Mononuclear cell (primary cell): ENCODE results near the gene OR2T10. TPM values are rescaled to one million over a fixed set of nuclear protein-coding genes. Genes with fewer than 3 reads are reported as not detected.
"Not testable (repeated sequence)": the region's sequence is repeated elsewhere in the genome, so short reads cannot be mapped to it uniquely, and the experiment has no call there.

Experiments used
- H3K27me3 ChIP-seq: 2 replicates; pipeline ENCODE4 v1.6.0; 2011; ENCODE audit warnings: low read length, control low read depth; ENCODE audit not compliant: insufficient read depth
- H3K4me1 ChIP-seq: 2 replicates; pipeline ENCODE4 v1.5.1; 2011; ENCODE audit warnings: mild to moderate bottlenecking, low read length, control low read depth; ENCODE audit not compliant: insufficient read depth
- H3K4me3 ChIP-seq: 2 replicates; pipeline ENCODE4 v1.5.1; 2011; ENCODE audit warnings: mild to moderate bottlenecking, low read length, moderate library complexity
- H3K9me3 ChIP-seq: 2 replicates; pipeline ENCODE4 v1.5.1; 2011; ENCODE audit warnings: low read depth, mild to moderate bottlenecking, control low read depth, low read length
- total RNA-seq: library from RNA; depleted of rRNA; stranded (reverse); fragments of >200 nt; gene quantifications from one replicate; pipeline ENCODE4 v1.2.3, GENCODE V29; 2012

OR2T10 gene
- total RNA-seq, 1 donor: 0.10 TPM

- not testable (repeated sequence) for H3K4me1 ChIP-seq, H3K9me3 ChIP-seq, H3K27me3 ChIP-seq, H3K4me3 ChIP-seq
Measured at GRCh38 chr1:248570811-248571210, 26.7 kb downstream of the OR2T10 start.

- H3K9me3 ChIP-seq, H3K4me3 ChIP-seq, H3K27me3 ChIP-seq: not testable (repeated sequence)
Measured at GRCh38 chr1:248569049-248569448, 28.5 kb downstream of the OR2T10 start.

DNA sequence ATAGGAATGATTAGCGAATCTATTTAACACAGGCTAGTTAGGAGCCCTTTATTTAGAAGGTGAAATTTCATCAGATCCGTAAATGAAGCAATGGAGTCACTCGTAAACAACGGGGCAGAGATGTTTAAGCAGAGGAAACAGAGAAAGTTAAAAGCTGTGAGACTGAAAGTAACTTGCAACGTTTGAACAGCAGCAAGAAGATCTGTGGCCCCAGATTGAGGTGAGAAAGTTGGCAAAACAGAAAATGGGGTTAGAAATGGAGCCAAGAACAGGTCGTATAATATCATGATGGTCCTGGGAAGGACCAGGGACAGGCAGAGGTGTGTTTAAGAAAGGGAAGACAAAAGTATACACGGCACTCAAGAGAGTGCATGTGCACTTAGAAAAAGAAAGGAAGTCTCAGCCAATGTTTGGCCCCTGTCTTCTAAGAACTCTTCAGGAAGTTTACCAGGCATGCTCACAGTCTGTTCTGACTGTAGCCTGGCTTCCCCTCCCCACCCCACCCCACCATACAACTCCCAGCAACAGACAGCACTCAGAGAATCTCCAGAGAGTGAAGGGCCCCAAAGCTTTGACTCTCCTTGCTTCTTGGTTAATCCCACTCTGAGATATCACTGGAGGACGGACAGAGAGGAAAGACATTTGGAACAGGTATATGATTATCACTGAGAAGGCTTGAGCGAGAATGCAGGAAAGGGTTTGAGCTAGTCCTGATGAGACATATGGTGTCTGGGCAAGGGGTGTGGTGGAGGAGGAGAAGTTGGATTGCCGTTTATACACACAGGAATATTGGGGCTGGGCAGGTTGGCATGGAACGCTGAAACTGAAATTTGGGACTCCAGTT is 31.7 kb downstream of the OR2T10 start:
- not testable (repeated sequence) for H3K4me1 ChIP-seq, H3K27me3 ChIP-seq, H3K9me3 ChIP-seq, H3K4me3 ChIP-seq

More at GRCh38 chr1:248569049-248569448, 28.5 kb downstream of the OR2T10 start:
- not testable (repeated sequence) for H3K4me1 ChIP-seq

GRCh38 chr1:248562672-248563071 is 34.8 kb downstream of the OR2T10 start, which contains the start of gene OR2T29:
TSS of gene OR2T29 (minus strand) at chr1:248562772. CDS start at chr1:248559491, 3,281 bp downstream.
- H3K9me3 ChIP-seq, H3K4me1 ChIP-seq, H3K4me3 ChIP-seq, H3K27me3 ChIP-seq: not testable (repeated sequence)

DNA sequence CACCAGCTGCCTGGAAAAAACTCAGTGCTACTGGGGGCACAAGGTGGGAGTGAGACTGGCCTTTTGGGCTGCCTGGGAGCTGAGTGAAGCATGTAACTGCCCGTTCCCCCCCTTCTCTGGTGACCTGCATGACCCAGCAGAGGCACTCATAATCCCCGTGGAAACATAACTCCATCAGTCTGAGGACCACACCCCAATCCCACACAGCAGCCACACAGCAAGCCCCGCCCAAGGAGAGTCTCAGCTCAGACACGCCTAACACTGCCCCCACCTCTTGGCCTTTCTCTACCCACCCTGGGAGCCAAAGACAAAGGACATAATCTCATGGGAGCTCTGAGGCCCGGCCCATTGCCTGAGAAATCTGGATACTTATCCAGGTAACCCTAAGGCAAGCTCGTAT is 46.5 kb downstream of the OR2T10 start:
- H3K4me1 ChIP-seq, H3K4me3 ChIP-seq, H3K27me3 ChIP-seq, H3K9me3 ChIP-seq: not testable (repeated sequence)

DNA sequence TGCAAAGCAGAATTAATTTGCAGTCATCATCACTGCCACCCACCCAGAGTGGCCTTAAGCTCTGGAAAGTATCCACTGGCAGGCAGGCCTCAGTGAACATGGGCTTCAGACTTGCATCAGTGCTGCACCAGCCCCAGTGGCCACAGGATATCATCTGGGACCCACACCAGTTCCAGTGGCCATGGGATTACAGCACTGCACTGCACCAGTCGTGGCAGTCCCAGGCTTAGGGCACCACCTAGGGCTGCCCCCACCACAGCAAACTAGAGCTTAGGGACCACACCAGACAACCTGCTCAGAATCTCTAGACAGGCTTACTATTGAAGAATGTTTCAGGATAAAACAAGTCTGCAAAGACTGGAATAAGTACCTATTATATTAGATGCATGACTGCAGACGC is 50.1 kb downstream of the OR2T10 start:
- H3K27me3 ChIP-seq, H3K9me3 ChIP-seq, H3K4me1 ChIP-seq, H3K4me3 ChIP-seq: not testable (repeated sequence)

Other genes starting within 250 kb of the OR2T10 start
- not detected for gene OR14C36, start 248.9 kb downstream of the OR2T10 start, total RNA-seq
- not detected for gene OR2T4, start 236.0 kb downstream of the OR2T10 start, total RNA-seq
- not detected for gene OR2T6, start 222.0 kb downstream of the OR2T10 start, total RNA-seq
- not detected for gene OR2T1, start 194.7 kb downstream of the OR2T10 start, total RNA-seq
- gene OR2T2, start 152.1 kb downstream of the OR2T10 start, total RNA-seq: 0.42 TPM
- gene OR2T3, start 124.3 kb downstream of the OR2T10 start, total RNA-seq: 0.42 TPM
- 0.10 TPM for gene OR2T5, start 109.1 kb downstream of the OR2T10 start, total RNA-seq
- 0.10 TPM for gene OR2G6, start 89.6 kb downstream of the OR2T10 start, total RNA-seq
- gene OR2T29, start 34.9 kb downstream of the OR2T10 start, total RNA-seq: not detected
- gene OR2T34, start 22.9 kb downstream of the OR2T10 start, total RNA-seq: not detected
- 0.21 TPM for gene OR2T11, start 37.4 kb upstream of the OR2T10 start, total RNA-seq
- gene OR2T35, start 47.6 kb upstream of the OR2T10 start, total RNA-seq: 0.42 TPM
- not detected for gene OR2T27, start 57.8 kb upstream of the OR2T10 start, total RNA-seq
- gene OR14I1, start 105.1 kb upstream of the OR2T10 start, total RNA-seq: not detected
- gene LYPD8, start 158.1 kb upstream of the OR2T10 start, total RNA-seq: not detected
- gene SH3BP5L, start 228.2 kb upstream of the OR2T10 start, total RNA-seq: 8.7 TPM
- 13.1 TPM for gene ZNF672, start 240.5 kb upstream of the OR2T10 start, total RNA-seq